Mesodermal cell (in vitro differentiated cells): ENCODE results near the gene EFCAB5.
"Not testable (repeated sequence)": the region's sequence is repeated elsewhere in the genome, so short reads cannot be mapped to it uniquely, and the experiment has no call there.

Experiments
- H3K27ac ChIP-seq: 2 replicates; pipeline ENCODE4 v1.7.0; 2013; ENCODE audit warnings: mild to moderate bottlenecking, low read depth, low read length, moderate library complexity; ENCODE audit not compliant: severe bottlenecking
- H3K36me3 ChIP-seq: 2 replicates; pipeline ENCODE4 v1.7.1; 2013; ENCODE audit warnings: mild to moderate bottlenecking, low read length, moderate library complexity; ENCODE audit not compliant: control insufficient read depth, insufficient read depth
- H3K4me1 ChIP-seq: one replicate; pipeline ENCODE4 v1.7.1; 2013; ENCODE audit warnings: mild to moderate bottlenecking, low read length; ENCODE audit not compliant: insufficient read depth, control insufficient read depth, poor library complexity, severe bottlenecking
- H3K4me3 ChIP-seq: 2 replicates; pipeline ENCODE4 v1.7.0; 2013; ENCODE audit warnings: low read length, control low read depth, mild to moderate bottlenecking; ENCODE audit not compliant: insufficient read depth, poor library complexity, severe bottlenecking; ENCODE audit errors: extremely low read depth
- H3K9me3 ChIP-seq: 2 replicates; pipeline ENCODE4 v1.7.1; 2013; ENCODE audit warnings: mild to moderate bottlenecking, low read length, moderate library complexity; ENCODE audit not compliant: control insufficient read depth
- WGBS, 2 experiments: methylation state at CpG; one replicate each; pipeline ENCODE4 v1.1.5; 2013; ENCODE audit warnings: missing lambda C conversion rate in 2 of 2; ENCODE audit not compliant: insufficient coverage in 2 of 2; 5-methylcytosine and 5-hydroxymethylcytosine counted together

EFCAB5 gene

DNA sequence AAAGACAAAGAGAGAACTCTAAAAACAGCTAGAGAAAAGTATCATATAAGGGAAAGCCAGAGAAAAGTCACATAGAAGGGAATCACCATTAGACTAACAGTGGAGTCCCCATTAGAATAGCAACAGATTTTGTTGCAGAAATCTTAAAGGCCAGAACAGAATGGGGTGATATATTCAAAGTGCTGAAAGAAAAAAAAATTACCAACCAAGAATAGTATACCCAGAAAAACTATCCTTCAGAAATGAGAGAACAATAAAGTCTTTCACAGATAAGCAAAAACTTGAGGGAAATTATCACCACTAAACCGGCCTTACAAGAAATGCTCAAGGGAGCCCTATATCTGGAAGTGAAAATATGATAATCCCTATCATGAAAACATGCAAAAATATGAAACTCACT is 123.3 kb downstream of the EFCAB5 start:
- H3K9me3 ChIP-seq, result peaks cover 14% of the 10 kb centered on the region
- no peaks in the 10 kb centered on the region for H3K36me3 ChIP-seq
- WGBS, 2 experiments, result no CpG with 5 or more reads among the region's 1 CpG
- H3K4me1 ChIP-seq, result no peaks in the 10 kb centered on the region
- H3K4me3 ChIP-seq, result no peak overlapping the region
- no peak overlapping the region for H3K27ac ChIP-seq

GRCh38 chr17:30068465-30068864 is 127.0 kb downstream of the EFCAB5 start:
- Histone ChIP-seq H3K27ac (no peak overlapping the region), H3K9me3 (peaks cover 14% of the 10 kb centered on the region), H3K4me3 (no peak overlapping the region), H3K36me3 (no peaks in the 10 kb centered on the region), H3K4me1 (no peaks in the 10 kb centered on the region)
- 95 to 99% methylated on average over 12 to 15 of the region's 16 CpGs for WGBS, 2 experiments

DNA sequence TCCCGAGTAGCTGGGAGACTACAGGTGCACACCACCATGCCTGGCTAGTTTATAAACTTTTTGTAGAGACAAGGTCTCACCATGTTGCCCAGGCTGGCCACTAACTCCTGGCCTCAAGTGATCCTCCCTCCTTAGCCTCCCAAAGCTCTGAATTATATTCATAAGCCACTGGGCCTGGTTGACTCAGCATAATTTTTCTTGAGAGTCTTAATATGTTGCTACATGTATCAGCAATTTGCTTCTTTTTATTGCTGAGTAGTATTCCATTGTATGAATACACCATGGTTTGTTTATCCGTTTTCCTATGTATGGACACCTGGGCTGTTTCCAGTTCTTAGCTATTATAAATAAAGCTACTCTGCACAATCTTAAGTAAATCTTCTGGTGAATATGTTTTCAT is 132.8 kb downstream of the EFCAB5 start:
- Histone ChIP-seq H3K36me3 (no peaks in the 10 kb centered on the region), H3K4me1 (no peaks in the 10 kb centered on the region), H3K4me3 (no peak overlapping the region), H3K9me3 (no peaks in the 10 kb centered on the region), H3K27ac (no peak overlapping the region)
- 78% methylated on average over 1 of the region's 2 CpGs; no CpG with 5 or more reads in 1 of the 2 experiments for WGBS, 2 experiments

DNA sequence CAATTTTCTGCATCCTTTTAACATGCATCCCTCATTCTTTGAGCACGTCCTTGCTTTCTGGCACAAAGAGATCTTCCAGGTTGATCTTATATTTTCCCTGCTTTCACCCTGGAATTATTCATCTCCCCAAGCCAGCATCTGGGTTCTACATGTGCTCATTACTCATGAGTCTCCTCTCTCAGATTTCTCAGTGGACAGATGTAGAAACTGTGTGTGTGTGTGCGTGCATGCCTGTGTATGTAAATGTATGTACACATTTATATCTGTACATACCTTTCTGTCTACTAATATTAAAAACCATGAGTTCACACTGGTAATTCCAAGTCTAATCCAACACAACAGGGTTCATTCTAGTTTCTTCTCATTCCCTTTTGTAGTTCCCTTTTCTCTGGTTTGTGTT is 133.3 kb downstream of the EFCAB5 start:
- Histone ChIP-seq H3K27ac (no peak overlapping the region), H3K4me1 (no peaks in the 10 kb centered on the region), H3K9me3 (no peaks in the 10 kb centered on the region), H3K36me3 (no peaks in the 10 kb centered on the region), H3K4me3 (no peak overlapping the region)
- 83 to 100% methylated on average over 1 of the region's 2 CpGs for WGBS, 2 experiments

DNA sequence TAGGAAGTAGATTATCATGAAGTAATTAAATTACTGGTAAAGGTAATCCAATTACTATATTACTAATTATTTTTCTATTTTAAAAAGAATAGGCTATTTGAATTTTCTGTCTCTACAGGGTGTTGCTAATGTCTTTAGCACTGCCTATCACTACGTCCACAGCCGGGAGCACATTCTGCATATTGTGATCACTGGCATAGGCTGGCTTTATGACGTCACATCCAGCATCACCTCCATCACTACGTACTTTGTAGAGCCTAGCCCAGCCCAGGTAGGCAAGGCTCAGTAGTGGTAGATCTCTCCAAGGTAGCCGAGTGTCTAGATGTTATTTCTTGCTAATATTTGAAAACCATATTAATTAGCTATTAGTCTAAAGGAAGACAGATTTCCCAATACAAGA is 141.3 kb downstream of the EFCAB5 start:
- Histone ChIP-seq H3K4me3 (no peak overlapping the region), H3K36me3 (no peaks in the 10 kb centered on the region), H3K27ac (no peak overlapping the region), H3K9me3 (no peaks in the 10 kb centered on the region), H3K4me1 (no peaks in the 10 kb centered on the region)
- WGBS, 2 experiments, result 100% methylated on average over 2 of the region's 5 CpGs; no CpG with 5 or more reads in 1 of the 2 experiments

DNA sequence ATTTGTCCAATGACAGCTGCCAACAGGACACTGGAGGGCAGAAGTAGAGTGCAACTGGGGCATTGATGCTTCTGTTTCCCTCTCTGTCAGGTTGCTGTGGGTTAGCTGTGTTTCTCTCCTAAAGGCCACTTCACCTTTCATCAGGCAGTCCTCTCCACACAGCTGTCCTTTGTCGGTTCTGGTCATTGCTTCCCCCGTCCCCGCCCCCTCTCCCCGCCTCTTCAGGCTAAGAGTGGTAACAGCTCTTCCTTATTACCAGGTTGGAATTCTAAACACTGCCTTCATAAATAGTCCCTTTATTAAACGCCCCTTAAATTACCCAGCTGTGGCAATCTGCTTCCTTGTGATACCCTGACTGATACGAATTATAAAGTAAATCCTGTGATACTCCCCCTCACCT is 143.4 kb downstream of the EFCAB5 start:
- Histone ChIP-seq H3K4me3 (no peak overlapping the region), H3K36me3 (no peaks in the 10 kb centered on the region), H3K4me1 (no peaks in the 10 kb centered on the region), H3K9me3 (no peaks in the 10 kb centered on the region), H3K27ac (no peak overlapping the region)
- 36 to 74% methylated on average over 2 to 3 of the region's 6 CpGs for WGBS, 2 experiments

- Histone ChIP-seq H3K4me3 (no peak overlapping the region), H3K27ac (no peak overlapping the region), H3K9me3 (no peaks in the 10 kb centered on the region), H3K36me3 (no peaks in the 10 kb centered on the region), H3K4me1 (peaks cover 7% of the 10 kb centered on the region)
- WGBS, 2 experiments, result 75% methylated on average over 1 of the region's 2 CpGs; no CpG with 5 or more reads in 1 of the 2 experiments
Observed at GRCh38 chr17:30086896-30087295, 145.5 kb downstream of the EFCAB5 start.

- whole genome bisulfite sequencing, 2 experiments, result 80% methylated on average over 1 of the region's 3 CpGs; no CpG with 5 or more reads in 1 of the 2 experiments
- not testable (repeated sequence) for H3K4me3 ChIP-seq, H3K9me3 ChIP-seq, H3K4me1 ChIP-seq, H3K36me3 ChIP-seq, H3K27ac ChIP-seq
Observed at GRCh38 chr17:30087431-30087830, 146.0 kb downstream of the EFCAB5 start.

DNA sequence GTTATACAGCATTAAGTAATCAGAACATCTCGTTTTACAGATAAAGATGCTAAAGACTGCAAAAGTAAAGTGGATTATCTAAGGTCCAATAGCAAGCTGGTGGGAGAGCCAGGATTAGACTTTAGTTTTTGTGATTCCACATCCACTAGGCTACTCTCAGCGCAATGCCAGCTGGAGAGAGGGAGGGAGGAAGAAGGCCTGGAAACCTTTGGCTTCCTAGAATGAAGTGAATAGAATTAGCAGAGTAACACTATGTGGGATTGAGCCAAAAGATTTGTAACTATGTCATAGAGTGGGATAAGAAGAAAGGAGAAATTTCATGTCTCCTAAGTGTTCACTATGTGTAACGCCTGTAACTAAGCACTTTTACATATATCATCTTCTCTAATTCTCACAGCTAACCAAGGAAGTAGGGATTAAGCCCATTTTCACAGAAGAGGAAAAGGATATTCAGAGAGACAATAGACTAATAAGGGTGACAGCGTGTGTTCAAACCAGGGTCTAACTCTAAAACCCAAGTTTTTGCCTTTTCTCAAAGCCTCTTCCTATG is 149.8 kb downstream of the EFCAB5 start:
- Histone ChIP-seq H3K27ac (peak overlapping the region; percentile 2), H3K36me3 (no peaks in the 10 kb centered on the region), H3K9me3 (no peaks in the 10 kb centered on the region), H3K4me3 (no peak overlapping the region), H3K4me1 (peaks cover 9% of the 10 kb centered on the region)
- WGBS, 2 experiments, result 83 to 94% methylated on average over 2 to 3 of the region's 4 CpGs

DNA sequence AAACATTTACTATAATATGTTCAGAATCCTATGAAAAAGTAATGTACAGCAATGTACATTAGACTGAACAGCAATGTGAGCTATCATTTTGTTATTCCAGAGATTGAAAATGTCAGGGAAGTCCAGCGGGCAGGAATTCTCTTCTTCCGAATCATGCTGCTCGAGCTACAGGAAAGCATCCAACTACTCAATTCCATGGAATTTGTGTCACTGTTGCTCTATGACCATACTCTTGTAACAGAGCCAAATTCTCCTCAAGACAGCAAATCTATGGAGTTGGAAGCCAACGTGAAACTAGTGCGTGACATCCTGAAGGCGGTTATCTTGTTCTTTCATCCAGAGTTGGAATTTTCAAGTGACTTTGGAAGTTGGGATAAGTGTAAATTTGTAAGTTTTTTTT is 150.3 kb downstream of the EFCAB5 start:
- 84 to 88% methylated on average over 3 to 4 of the region's 6 CpGs for WGBS, 2 experiments
- no peaks in the 10 kb centered on the region for H3K36me3 ChIP-seq
- peak overlapping the region; percentile 2 for H3K27ac ChIP-seq
- no peak overlapping the region for H3K4me3 ChIP-seq
- H3K9me3 ChIP-seq, result no peaks in the 10 kb centered on the region
- peaks cover 9% of the 10 kb centered on the region for H3K4me1 ChIP-seq

DNA sequence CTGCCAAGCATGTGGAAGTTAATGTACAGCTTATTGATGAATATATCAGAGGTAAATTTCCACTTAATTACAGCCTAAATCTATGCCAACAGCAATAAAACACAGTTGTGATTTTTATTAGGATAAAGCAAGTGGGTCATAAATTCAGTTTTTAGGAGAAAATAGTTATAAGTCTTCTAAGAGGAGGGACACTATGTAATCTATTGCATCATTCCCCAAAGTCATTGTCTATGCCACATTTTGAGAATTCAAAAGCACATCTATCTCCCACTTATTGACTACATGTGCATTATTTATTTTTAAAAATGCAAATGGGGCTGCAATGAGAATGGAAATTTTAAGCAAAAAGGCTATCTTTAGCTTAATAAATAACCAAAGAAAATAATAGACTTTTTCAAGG is 151.5 kb downstream of the EFCAB5 start:
- H3K27ac ChIP-seq, result no peak overlapping the region
- no peak overlapping the region for H3K4me3 ChIP-seq
- peaks cover 9% of the 10 kb centered on the region for H3K4me1 ChIP-seq
- H3K36me3 ChIP-seq, result no peaks in the 10 kb centered on the region
- H3K9me3 ChIP-seq, result no peaks in the 10 kb centered on the region
